ENCODE measurements around the gene OR4K2.
"Not testable (repeated sequence)": the region's sequence is repeated elsewhere in the genome, so short reads cannot be mapped to it uniquely, and the experiment has no call there.

OR4K2 gene

GRCh38 chr14:19874842-19875241 lies at the start of gene OR4K2:
OR4K2 (plus strand) TSS chr14:19875142; CDS start chr14:19876268, 1,126 bp downstream.
- Histone ChIP-seq H3K9ac (ENCODE audit: low read depth, low read length) (no peak within 1 kb of the TSS), H3K9me3 (ENCODE audit: control insufficient read depth, insufficient read depth, low read length) (peaks cover 39% of the 10 kb centered on the region), H3K27me3 (ENCODE audit: control insufficient read depth, insufficient read depth, low read length) (no peaks in the 10 kb centered on the region), H3K36me3 (ENCODE audit: control insufficient read depth, insufficient read depth, low read length) (no peaks in the 10 kb centered on the region), H3K4me1 (ENCODE audit: control insufficient read depth, insufficient read depth, low read length) (no peaks in the 10 kb centered on the region), H3K4me3 (ENCODE audit: low read depth, low read length) (no peak within 1 kb of the TSS)

GRCh38 chr14:19827626-19828244 lies 47.2 kb upstream of the OR4K2 start:
- H3K9me3 ChIP-seq (ENCODE audit: control insufficient read depth, insufficient read depth, low read length), result peaks cover 18% of the 10 kb centered on the region
- not testable (repeated sequence) for H3K4me3 ChIP-seq (ENCODE audit: low read depth, low read length); H3K9ac ChIP-seq (ENCODE audit: low read depth, low read length); H3K36me3 ChIP-seq (ENCODE audit: control insufficient read depth, insufficient read depth, low read length); H3K4me1 ChIP-seq (ENCODE audit: control insufficient read depth, insufficient read depth, low read length); H3K27me3 ChIP-seq (ENCODE audit: control insufficient read depth, insufficient read depth, low read length)

DNA sequence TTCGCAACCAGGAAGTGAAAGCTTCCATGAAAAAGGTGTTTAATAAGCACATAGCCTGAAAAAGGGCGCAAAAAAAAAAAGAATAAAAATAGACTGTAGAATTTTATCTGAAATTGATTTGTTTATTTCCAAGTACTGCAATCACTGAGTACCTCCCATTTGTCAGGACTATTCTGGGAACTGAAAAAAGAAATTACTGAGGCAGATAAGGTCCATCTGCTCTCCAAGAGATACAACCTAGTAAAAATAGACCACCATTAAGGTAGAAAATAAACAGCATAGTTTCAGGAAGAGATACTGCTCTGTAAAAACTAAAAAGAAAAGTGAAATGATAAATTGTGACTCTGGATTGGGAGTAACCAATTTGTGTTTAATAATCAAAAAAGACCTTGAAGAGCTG lies 46.6 kb upstream of the OR4K2 start:
- no peaks in the 10 kb centered on the region for H3K27me3 ChIP-seq (ENCODE audit: control insufficient read depth, insufficient read depth, low read length)

DNA sequence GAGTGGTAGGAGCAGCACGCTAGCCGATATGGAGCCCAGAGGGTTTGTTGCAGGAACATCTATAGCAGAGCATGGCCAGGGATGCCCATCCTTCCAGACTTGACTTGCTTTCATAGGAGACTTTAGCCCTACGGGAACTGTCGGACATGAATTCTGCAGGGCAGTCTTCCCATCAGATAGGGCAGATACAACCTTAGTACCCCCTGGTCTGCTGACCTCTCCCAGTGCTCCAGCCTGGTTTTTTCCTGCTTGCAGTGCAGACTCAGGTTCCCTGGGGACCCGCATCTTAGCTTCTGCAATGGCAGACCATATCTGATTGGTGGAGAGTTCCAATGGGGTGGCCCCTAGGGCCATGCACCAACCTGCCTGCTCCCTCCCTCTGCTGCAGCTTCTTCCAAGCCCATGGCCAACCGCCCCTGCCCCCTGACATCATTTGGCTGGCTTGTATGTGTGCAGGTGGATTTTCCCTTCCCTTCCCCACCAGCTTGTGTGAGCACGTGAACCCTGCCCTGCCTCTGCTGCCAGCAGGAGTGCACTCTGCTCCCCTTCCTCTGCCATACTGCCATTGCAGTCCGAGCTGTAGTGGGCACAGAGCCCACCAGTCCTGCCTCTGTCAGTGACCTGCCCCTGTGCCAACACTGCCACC lies 40.6 kb upstream of the OR4K2 start:
- H3K4me1 ChIP-seq (ENCODE audit: control insufficient read depth, insufficient read depth, low read length); H3K9ac ChIP-seq (ENCODE audit: low read depth, low read length); H3K36me3 ChIP-seq (ENCODE audit: control insufficient read depth, insufficient read depth, low read length); H3K27me3 ChIP-seq (ENCODE audit: control insufficient read depth, insufficient read depth, low read length); H3K4me3 ChIP-seq (ENCODE audit: low read depth, low read length): not testable (repeated sequence)
- H3K9me3 ChIP-seq (ENCODE audit: control insufficient read depth, insufficient read depth, low read length), result peaks cover 36% of the 10 kb centered on the region

More for the DNA sequence above, 46.6 kb upstream of the OR4K2 start:
- Histone ChIP-seq H3K4me1 (ENCODE audit: control insufficient read depth, insufficient read depth, low read length) (no peaks in the 10 kb centered on the region), H3K9me3 (ENCODE audit: control insufficient read depth, insufficient read depth, low read length) (peaks cover 18% of the 10 kb centered on the region), H3K36me3 (ENCODE audit: control insufficient read depth, insufficient read depth, low read length) (no peaks in the 10 kb centered on the region), H3K4me3 (ENCODE audit: low read depth, low read length) (no peak overlapping the region), H3K9ac (ENCODE audit: low read depth, low read length) (no peak overlapping the region)

GRCh38 chr14:19838433-19838832 lies 36.5 kb upstream of the OR4K2 start:
- Histone ChIP-seq H3K4me1 (ENCODE audit: control insufficient read depth, insufficient read depth, low read length) (no peaks in the 10 kb centered on the region), H3K27me3 (ENCODE audit: control insufficient read depth, insufficient read depth, low read length) (no peaks in the 10 kb centered on the region), H3K9ac (ENCODE audit: low read depth, low read length) (no peak overlapping the region), H3K4me3 (ENCODE audit: low read depth, low read length) (no peak overlapping the region), H3K36me3 (ENCODE audit: control insufficient read depth, insufficient read depth, low read length) (no peaks in the 10 kb centered on the region), H3K9me3 (ENCODE audit: control insufficient read depth, insufficient read depth, low read length) (peaks cover 27% of the 10 kb centered on the region)

GRCh38 chr14:19851365-19851764 lies 23.6 kb upstream of the OR4K2 start:
- no peak overlapping the region for H3K9ac ChIP-seq (ENCODE audit: low read depth, low read length)

GRCh38 chr14:19866061-19866669 lies 8.8 kb upstream of the OR4K2 start:
- not testable (repeated sequence) for H3K36me3 ChIP-seq (ENCODE audit: control insufficient read depth, insufficient read depth, low read length); H3K4me1 ChIP-seq (ENCODE audit: control insufficient read depth, insufficient read depth, low read length); H3K9ac ChIP-seq (ENCODE audit: low read depth, low read length); H3K27me3 ChIP-seq (ENCODE audit: control insufficient read depth, insufficient read depth, low read length); H3K4me3 ChIP-seq (ENCODE audit: low read depth, low read length)
- H3K9me3 ChIP-seq (ENCODE audit: control insufficient read depth, insufficient read depth, low read length), result peaks cover 44% of the 10 kb centered on the region

More at GRCh38 chr14:19851365-19851764, 23.6 kb upstream of the OR4K2 start:
- Histone ChIP-seq H3K36me3 (ENCODE audit: control insufficient read depth, insufficient read depth, low read length) (no peaks in the 10 kb centered on the region), H3K4me1 (ENCODE audit: control insufficient read depth, insufficient read depth, low read length) (no peaks in the 10 kb centered on the region), H3K27me3 (ENCODE audit: control insufficient read depth, insufficient read depth, low read length) (no peaks in the 10 kb centered on the region), H3K4me3 (ENCODE audit: low read depth, low read length) (no peak overlapping the region), H3K9me3 (ENCODE audit: control insufficient read depth, insufficient read depth, low read length) (peaks cover 33% of the 10 kb centered on the region)

DNA sequence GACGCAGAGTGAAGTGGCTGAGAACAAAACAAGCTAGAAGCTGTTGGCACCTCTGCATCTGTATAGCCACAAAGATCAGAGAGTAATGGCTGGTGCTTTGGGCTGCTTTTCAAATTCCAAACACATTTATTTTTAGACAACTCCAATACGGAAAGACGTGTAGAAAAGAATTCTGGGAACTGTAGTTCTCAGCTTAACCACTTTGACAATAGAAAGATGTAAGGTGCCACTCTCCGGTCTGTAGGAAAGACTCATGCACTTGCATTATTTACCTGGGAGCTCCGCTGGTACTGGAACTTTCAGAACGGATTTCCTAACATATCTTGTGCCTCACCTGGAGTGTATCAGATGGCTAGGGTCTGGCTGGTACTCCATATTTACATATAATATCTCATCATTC lies 1.8 kb upstream of the OR4K2 start:
- H3K9ac ChIP-seq (ENCODE audit: low read depth, low read length), result no peak overlapping the region
- H3K27me3 ChIP-seq (ENCODE audit: control insufficient read depth, insufficient read depth, low read length), result no peaks in the 10 kb centered on the region
- H3K4me1 ChIP-seq (ENCODE audit: control insufficient read depth, insufficient read depth, low read length), result no peaks in the 10 kb centered on the region
- H3K9me3 ChIP-seq (ENCODE audit: control insufficient read depth, insufficient read depth, low read length), result peaks cover 48% of the 10 kb centered on the region
- no peak overlapping the region for H3K4me3 ChIP-seq (ENCODE audit: low read depth, low read length)
- H3K36me3 ChIP-seq (ENCODE audit: control insufficient read depth, insufficient read depth, low read length), result no peaks in the 10 kb centered on the region

GRCh38 chr14:19878029-19878642 lies 3.2 kb downstream of the OR4K2 start:
- peaks cover 41% of the 10 kb centered on the region for H3K9me3 ChIP-seq (ENCODE audit: control insufficient read depth, insufficient read depth, low read length)
- no peak overlapping the region for H3K4me3 ChIP-seq (ENCODE audit: low read depth, low read length)
- no peaks in the 10 kb centered on the region for H3K36me3 ChIP-seq (ENCODE audit: control insufficient read depth, insufficient read depth, low read length)
- no peaks in the 10 kb centered on the region for H3K4me1 ChIP-seq (ENCODE audit: control insufficient read depth, insufficient read depth, low read length)
- H3K27me3 ChIP-seq (ENCODE audit: control insufficient read depth, insufficient read depth, low read length), result no peaks in the 10 kb centered on the region
- no peak overlapping the region for H3K9ac ChIP-seq (ENCODE audit: low read depth, low read length)

DNA sequence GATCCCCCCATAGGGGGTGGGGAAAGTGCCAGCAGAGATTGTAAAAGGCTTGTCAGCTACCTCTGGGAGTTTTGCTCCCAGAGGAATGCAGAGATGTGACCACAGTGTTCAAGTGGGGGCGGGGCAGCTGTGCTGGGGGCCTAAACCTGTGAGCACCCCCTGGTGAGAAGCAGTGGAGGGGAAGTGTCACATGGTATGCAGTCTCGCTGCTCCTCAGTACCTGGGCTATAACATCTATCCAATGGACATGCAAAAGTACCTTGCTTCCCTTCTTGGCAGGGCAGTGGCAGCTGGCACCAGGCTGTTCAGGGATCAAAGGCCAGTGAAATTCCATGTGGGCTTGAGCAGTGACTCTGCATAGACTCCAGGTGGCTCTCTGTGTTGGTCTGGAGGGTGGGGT lies 20.3 kb downstream of the OR4K2 start:
- no peak overlapping the region for H3K9ac ChIP-seq (ENCODE audit: low read depth, low read length)
- no peaks in the 10 kb centered on the region for H3K27me3 ChIP-seq (ENCODE audit: control insufficient read depth, insufficient read depth, low read length)
- no peaks in the 10 kb centered on the region for H3K4me1 ChIP-seq (ENCODE audit: control insufficient read depth, insufficient read depth, low read length)
- no peaks in the 10 kb centered on the region for H3K36me3 ChIP-seq (ENCODE audit: control insufficient read depth, insufficient read depth, low read length)
- peaks cover 62% of the 10 kb centered on the region for H3K9me3 ChIP-seq (ENCODE audit: control insufficient read depth, insufficient read depth, low read length)
- no peak overlapping the region for H3K4me3 ChIP-seq (ENCODE audit: low read depth, low read length)

DNA sequence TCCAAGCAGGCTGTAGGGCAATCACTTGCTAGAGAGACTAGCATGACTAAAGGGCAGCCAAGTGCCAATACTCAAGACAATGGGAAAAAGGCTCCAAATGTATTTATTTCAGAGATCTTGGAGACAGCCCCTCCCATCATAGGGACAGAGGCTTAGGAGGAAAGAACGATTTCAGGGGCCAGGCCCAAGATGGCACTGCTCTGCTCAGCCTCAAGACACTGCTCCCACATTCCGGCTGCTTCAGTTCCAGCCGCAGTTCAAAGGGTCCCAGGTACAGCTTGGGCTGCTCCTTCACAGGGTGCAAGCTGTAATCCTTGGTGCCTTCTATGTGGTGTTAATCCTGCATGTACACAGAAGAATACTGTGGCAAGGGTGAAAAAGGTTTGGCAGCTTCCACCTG lies 26.1 kb downstream of the OR4K2 start:
- H3K9me3 ChIP-seq (ENCODE audit: control insufficient read depth, insufficient read depth, low read length), result peaks cover 52% of the 10 kb centered on the region
- H3K4me1 ChIP-seq (ENCODE audit: control insufficient read depth, insufficient read depth, low read length), result no peaks in the 10 kb centered on the region
- no peak overlapping the region for H3K9ac ChIP-seq (ENCODE audit: low read depth, low read length)
- H3K27me3 ChIP-seq (ENCODE audit: control insufficient read depth, insufficient read depth, low read length), result no peaks in the 10 kb centered on the region
- H3K36me3 ChIP-seq (ENCODE audit: control insufficient read depth, insufficient read depth, low read length), result no peaks in the 10 kb centered on the region
- no peak overlapping the region for H3K4me3 ChIP-seq (ENCODE audit: low read depth, low read length)

DNA sequence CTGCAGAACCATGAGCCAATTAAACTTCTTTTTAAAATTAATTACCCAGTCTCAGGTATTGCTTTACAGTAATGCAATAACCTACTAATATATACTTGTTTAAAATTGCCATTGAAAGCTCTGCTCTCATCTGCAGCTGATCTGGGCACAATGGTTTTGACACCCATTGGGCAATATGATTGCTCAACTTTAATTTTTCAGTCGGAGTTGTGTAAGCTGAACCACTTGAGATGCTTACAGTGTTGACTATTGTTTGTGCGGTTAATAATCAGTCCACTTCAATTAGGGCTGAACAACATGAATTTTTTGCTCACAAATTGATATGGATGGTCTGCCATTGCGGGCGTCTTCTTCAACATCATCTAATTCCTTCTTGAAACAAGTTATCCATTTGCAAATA lies 27.5 kb downstream of the OR4K2 start:
- no peak overlapping the region for H3K9ac ChIP-seq (ENCODE audit: low read depth, low read length)
- peaks cover 40% of the 10 kb centered on the region for H3K9me3 ChIP-seq (ENCODE audit: control insufficient read depth, insufficient read depth, low read length)
- no peak overlapping the region for H3K4me3 ChIP-seq (ENCODE audit: low read depth, low read length)
- H3K27me3 ChIP-seq (ENCODE audit: control insufficient read depth, insufficient read depth, low read length), result no peaks in the 10 kb centered on the region
- no peaks in the 10 kb centered on the region for H3K36me3 ChIP-seq (ENCODE audit: control insufficient read depth, insufficient read depth, low read length)
- H3K4me1 ChIP-seq (ENCODE audit: control insufficient read depth, insufficient read depth, low read length), result no peaks in the 10 kb centered on the region
